Raji (cell line): Measurements from ENCODE around the gene STXBP1.

Experiments used
- POLR2A ChIP-seq: IDR thresholded peaks from 2 replicates; pipeline ENCODE4 v1.6.1; 2011; ENCODE audit warnings: low read depth, low read length, control low read depth; ENCODE audit not compliant: insufficient read depth

STXBP1 gene

DNA sequence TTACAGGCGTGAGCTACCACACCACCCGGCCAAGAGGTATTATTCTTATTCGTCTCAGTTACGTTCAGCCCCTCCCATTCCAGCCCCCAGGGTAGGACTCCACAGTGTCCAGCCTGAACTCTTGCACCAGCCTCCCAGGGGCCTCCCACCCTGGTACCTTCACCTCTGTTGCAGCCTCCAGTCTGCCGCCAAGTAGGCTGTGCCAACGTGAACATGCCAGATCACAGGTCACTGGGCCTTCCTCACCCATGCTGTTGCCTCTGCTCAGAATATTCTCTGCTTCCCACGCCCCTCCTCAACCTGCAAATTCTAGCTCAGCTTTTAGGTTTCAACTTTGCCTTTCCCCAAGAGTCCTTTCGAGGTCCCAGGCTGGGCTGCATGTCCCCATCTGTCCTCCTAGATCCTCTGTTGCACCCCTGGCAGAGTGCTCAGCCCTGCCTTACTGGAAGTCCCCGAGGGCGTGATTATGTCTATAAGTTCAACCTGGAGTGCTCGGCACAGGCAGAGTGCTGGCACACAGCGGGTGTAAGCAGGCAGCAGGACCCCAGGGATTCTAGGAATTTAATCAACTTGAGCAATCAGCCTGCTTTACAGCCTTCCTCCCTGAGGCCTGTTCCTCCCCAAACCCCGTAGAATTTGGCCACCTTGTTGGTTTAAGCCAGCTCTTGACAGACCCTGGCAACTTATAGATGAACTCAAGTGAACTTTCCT is 13.1 kb upstream of the STXBP1 start:
- TF ChIP-seq POLR2A = no peak

DNA sequence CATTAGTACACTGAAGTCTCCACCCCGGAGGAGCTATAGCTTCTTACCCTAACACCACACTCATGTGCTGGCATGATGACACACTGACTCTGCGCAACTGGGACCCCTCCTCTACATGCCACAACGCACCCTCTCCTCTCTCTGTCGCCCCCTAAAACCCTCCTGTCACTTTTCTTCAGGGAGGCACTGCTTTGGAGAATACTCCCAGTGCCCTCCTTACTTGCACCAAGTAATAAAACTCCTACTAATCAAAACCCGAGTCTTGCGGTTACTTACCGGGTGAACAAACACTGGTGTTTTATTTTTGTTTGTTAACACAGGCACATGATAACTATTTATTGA is 12.6 kb upstream of the STXBP1 start:
- TF ChIP-seq POLR2A = no peak

DNA sequence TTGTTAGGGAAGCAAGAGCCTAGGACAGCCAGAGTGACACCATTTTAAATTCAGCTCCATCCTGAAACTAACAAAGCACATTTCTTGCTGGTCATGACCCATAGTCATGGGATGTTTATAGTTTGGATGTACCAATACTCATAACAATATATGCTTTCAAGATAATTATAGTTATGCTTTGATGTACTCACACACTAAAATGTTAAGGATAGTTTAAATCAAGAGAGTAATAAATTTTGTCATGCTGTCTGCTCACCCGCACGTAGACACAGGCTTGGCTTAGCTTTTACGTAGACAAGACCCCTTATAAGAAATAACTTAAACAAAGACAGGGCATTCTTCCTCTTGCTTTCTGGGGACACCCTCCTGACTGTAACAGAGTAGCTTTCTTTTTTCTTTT is 8.9 kb upstream of the STXBP1 start:
- no peak for TF ChIP-seq POLR2A

DNA sequence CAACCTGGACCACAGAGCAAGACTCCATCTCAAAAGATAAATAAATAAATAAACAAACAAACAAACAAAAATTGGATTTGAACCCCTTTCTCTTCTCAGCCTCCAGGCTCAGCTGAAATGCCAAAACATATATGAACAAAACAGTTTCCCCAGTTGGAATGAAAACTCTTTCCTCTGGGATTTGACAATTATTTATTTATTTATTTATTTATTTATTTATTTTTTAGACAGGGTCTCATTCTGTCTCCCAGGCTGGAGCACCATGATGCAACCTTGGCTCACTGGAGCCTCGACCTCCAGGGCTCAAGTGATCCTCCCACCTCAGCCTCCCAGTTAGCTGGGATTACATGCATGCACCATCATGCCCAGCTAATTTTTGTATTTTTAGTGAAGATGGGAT is 6.0 kb upstream of the STXBP1 start:
- TF ChIP-seq POLR2A = no peak

DNA sequence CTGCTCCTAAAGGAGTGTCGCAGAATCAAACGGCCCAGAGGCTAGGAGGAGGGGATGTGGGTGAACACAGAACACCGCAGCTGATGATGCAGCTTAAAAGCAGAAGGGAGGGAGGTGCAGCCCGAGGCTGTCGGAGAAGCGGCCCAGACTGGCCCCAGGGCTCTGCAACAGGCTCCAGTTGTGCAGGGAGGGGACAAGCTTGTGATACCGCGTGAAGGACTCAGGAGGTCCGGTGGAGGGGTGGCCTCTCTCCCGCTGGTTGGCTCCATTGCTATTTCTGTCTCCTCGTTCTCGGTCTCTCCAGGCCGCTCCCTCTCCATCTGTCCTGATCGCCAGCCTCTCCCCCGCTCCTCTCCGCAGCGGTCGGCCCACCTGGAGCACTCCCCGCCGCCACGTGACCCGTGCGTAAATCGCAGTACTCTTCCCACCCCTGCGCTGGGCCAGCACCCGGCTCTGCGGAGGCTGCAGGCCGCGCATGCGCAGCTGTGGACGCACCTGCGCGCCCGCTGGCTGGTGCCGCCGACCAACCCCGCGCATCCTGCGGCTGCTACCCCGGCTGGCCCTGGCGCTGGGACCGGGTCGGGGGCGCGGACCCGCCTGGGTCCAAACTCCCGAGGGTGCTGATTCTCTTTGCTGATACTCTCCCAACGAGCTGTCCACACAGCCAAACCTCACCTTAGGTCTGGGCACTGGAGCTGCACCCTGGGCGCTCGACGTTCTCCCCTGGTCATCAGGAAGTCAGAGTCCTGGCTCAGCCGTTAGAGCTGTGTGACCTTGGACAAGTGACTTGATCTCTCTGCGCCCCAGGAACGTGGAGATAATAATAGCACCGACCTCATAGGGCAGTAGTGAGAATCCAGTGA is 3.7 kb upstream of the STXBP1 start:
- peak; percentile 83 for TF ChIP-seq POLR2A

DNA sequence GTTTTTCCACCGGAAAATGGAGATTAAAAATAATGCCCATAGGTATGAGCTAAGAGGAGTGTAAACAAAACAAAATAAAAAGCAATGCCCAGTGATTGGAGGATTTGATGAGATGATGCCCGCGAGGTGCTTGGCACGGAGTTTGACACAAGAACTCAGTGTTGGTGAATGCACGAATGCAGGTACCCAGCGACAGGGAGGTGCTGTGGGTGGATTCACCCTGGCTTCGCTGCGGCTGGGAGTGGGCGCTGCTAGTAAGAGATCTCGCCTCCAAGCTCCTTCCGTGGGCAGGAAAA is 526 bp upstream of the STXBP1 start:
- no peak for TF ChIP-seq POLR2A

DNA sequence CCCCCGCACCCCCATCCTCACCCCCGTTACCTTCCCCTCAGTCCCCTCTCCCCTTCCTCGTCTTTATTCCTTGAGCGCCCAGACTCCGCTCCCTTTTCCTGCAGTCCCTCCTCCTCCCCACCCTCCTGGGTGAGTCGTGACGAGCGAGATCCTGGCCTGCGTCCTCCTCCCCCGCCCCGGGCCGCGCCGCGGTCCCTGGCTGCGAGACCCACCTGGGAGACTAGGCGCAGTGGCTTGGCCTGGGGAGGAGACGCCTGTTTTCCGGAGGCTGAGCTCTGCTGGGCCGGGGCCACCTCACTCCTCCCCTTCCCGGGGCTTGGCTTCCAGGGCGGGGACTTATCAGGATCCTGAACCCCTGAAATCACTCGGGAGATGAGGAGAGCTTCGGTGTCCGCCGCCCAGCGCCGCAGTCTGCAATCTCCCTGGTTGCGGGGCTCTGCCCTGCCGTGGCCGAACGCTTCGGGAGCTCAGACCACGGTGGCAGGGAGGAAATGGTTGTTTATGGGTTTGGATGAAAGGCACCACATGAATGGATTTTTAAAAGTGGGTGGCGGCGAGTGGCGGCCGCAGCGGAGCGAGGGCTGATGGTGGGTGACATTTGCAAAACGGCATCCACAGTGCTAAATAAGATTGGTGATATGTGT is 984 bp downstream of the STXBP1 start:
- TF ChIP-seq POLR2A = no peak

DNA sequence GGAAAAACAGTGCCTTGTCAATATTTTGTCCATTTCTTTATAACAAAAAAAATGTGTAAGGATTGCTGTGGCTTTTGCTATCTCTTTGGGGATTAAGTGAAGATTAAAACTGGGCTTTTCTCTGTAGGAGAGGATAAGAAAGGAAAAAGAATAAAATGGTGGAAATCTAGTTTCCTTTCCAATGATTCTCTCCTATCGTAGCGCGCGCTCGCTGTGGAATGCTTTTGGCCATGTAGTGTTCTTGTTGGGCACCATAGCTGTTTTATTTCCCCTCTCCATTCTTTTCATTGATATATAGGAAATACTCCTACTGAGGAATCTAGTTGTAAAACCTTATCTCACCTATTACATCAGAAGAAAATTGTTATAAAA is 1.5 kb downstream of the STXBP1 start:
- TF ChIP-seq POLR2A = no peak

DNA sequence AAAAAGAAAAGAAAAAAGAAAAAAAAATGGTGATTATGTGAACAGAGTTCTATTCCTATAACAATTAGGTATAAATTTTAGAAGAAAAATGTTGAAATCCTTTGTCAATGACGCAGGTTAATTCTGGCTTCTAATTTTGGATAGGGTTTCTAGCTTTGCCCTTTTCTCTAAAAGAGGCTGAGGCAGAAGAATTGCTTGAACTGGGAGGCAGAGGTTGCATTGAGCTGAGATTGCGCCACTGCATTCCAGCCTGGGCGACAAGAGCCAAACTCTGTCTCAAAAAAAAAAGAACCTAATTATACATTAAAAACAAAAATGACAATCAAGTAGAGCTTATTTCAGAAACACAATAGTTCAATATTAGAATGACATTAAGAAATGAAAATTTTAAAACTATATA is 2.9 kb downstream of the STXBP1 start:
- no peak for TF ChIP-seq POLR2A

DNA sequence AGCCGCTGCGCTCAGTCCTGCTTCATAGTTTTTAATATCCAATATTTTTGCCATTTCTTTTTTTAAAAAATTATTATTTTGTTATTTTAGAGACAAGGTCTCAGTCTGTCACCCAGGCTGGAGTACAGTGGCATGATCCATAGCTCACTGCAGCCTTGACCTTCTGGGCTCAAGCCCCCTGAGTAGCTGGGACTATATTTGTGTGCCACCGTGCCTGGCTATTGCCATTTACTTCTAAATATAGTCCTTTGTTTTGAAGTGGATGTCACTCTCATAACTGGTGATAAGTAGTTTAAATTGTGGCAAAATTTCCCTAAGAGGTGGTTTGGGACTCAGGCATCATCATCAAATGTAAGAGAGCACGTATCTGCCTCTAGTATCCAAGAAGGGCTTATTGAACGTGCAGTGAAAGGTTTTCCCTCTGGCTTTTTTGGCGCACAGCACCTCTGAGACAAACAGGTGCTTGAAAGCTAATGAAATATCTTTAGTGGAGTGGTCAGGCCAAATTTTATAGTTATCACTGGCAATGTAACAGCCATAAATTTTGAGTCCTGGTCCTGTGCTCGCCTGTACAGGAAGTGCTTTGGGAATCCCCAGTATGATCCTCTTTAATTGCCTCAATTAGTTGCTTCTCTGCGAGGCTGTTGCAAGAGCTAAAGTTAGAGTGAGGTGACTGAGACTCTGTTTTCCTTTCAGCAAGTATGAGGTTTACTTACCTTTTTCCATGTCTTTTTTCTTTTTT is 14.8 kb downstream of the STXBP1 start:
- no peak for TF ChIP-seq POLR2A

DNA sequence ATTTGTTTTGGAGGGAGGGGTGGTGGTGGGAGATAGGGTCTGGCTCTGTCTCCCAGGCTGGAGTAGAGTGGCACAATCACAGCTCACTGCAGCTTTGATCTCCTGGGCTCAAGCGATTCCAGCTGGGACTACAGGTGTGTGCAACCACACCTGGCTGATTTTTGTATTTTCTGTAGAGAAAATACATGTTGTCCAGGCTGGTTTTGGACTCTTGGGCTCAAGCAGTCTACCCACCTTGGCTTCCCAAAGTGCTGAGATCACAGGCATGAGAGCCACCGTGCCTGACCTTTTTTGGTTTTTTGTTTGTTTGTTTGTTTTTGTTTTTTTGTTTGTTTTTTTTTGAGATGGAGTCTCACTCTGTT is 15.4 kb downstream of the STXBP1 start:
- TF ChIP-seq POLR2A = no peak

DNA sequence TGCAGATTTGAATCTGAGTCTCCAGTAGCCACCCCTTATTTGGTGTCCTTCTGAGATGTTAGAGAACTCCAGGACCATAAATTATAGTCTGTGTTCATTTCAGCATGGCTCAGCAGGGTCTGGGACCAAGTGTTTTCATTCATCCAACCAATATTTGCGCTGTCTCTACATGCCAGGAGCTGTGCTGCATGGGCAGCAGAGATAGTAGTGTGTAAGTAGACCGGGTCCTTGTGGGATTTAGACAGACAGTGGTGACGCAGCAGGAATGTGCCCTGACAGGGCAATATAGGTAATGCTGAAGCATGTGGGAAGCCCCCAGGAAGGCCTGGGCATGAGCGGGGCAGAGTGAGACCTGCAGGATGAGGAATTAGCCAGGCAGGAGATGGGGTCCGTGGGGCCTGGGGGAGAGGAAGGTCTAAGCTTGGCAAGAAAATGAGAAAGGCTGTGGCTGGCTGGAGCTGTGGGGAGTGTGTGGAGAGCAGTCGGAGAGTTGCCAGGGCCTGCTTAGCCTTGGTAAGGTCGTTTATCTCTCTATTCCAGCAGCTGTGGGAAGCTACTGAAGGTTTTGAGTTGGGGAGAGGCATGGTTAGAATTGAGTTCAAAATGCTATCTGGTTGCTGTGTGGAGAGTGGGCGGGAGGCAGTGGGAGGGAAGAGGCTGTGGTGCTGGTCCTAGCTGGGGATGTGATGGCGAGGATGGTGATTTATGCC is 16.8 kb downstream of the STXBP1 start:
- no peak for TF ChIP-seq POLR2A

DNA sequence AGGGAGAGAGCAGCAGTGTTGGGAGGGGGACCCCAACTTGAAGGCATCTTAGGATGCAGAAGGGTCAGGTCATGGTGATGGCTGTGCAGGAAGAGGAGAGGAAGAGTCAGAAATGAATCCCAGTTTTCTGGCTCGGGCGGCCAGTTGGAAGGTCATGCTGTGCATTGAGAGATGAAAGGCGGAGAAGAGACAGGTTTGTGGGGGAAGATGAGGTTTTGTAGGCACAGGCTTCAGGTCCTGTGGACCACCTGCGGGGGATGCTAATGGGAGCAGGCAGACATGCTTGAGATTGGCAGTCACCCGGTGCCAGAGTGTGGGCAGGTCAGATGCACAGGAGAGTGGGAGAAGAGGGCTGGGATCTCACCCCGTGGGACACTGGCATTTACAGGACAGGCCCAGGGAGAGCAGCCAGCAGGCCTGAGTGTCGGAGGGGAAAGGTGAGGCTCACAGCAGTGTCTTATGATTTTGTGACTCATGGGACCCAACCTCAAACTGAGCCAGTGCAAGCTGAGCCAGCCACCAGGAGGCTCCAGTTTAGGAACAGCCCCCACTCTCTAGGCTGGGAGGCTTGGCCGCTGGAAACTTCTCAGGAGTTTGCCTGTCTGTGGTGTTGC is 17.5 kb downstream of the STXBP1 start:
- TF ChIP-seq POLR2A = no peak

DNA sequence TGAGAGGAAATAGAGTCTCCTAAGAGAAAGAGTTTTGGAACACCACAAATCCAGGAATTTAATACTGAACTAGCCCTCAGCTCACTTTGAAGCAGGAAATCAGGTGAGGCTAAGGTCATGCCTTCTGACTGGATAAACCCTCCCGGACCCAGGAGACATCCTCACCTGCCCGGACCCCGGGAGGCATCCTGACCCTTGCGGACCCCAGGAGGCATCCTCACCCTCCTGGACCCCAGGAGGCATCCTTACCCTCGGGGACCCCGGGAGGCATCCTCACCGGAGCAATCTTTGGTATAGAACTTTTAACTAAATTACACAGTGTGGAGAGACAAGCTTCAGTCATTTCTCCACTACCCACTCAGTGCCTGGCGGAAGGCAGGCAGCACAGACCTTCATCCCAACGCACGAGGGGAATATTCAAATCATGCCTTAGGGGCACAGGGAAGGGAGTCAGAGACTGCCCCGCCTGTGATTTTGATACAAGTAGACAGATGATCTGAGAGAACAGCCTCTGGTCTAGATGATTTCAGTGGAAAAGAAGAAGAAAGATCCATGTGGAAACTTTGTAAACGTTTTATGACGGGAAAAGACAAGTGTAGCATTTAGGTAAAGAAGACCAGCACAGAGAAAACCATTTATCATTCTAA is 21.3 kb downstream of the STXBP1 start:
- no peak for TF ChIP-seq POLR2A
